ENCODE data around the gene GUF1.

Gene GUF1

DNA sequence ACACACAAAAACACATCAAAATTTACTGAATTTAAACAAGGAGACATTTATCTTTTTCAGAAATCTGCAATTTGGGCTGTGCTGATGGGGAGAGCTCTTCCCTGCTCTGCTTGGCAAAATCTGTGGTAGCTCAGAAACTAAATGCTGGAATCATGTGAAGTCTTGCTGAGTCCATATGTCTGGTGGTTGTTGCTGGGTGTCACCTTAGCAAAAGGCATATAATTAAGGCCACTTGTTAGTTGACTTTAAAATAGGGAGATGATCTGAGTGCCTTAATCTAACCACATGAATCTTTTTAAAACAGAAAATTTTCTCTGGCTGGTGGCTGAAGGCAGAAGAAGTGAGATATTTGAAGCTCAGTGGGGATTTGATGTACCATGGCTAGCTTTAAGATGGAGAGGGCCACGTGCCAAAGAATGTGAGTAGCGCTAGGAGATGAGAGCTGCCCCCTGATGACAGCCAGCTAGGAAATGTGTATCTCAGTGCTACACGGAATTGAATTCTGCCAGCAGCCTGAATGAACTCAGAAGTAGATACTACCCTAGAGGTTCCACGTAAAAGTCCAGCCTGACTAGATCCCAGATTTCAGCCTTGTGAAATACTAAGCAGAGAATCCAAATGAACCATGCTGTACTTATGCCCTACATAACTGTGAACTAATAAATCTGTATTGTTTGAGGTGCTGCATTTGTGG lies 7.6 kb upstream of the GUF1 start:
- DNase-seq (ENCODE audit: low spot score), result no peak
- TF ChIP-seq, protein P1, sequence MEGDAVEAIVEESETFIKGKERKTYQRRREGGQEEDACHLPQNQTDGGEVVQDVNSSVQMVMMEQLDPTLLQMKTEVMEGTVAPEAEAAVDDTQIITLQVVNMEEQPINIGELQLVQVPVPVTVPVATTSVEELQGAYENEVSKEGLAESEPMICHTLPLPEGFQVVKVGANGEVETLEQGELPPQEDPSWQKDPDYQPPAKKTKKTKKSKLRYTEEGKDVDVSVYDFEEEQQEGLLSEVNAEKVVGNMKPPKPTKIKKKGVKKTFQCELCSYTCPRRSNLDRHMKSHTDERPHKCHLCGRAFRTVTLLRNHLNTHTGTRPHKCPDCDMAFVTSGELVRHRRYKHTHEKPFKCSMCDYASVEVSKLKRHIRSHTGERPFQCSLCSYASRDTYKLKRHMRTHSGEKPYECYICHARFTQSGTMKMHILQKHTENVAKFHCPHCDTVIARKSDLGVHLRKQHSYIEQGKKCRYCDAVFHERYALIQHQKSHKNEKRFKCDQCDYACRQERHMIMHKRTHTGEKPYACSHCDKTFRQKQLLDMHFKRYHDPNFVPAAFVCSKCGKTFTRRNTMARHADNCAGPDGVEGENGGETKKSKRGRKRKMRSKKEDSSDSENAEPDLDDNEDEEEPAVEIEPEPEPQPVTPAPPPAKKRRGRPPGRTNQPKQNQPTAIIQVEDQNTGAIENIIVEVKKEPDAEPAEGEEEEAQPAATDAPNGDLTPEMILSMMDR (IDR thresholded peaks at IDR 0.05; ENCODE audit: extremely low read depth, missing control alignments), result no peak

DNA sequence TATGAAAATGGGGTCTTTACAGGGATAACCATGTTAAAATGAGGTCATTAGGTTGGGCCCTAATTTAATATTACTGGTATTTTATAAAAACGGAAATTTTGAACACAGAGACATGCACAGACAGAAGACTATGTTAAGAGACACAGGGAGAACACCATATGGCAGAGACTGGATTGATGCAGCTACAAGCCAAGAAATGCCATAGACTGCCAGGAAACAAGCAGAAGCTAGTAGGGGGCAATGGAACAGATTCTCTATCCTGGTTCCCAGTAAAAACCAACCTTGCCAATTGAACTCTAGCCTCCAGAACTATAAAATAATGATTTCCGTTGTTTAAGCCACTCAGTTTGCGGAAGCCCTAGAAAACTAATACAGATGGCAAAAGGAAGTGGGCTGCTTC lies 6.6 kb upstream of the GUF1 start:
- TF ChIP-seq, protein P1 (IDR thresholded peaks at IDR 0.05; ENCODE audit: extremely low read depth, missing control alignments), result no peak
- DNase-seq (ENCODE audit: low spot score), result no peak

DNA sequence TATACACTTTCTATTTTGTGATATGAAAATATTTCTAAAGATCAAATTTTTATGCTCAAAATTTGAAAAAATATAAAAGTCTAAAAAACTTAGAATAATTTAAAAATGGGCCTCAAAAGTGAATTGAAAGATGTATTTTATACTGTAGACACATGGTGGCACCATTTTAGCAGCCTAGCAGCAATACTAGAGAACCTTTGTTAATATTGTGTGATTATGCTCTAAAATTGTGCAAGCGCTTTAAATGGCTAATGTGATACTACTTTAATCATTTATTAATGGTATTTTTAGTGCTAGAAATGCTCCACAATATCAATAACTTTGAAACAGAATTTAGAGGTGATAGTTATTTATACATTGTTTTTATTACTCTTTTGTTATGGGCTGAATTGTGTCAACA lies 3.7 kb upstream of the GUF1 start:
- TF ChIP-seq, protein P1 (IDR thresholded peaks at IDR 0.05; ENCODE audit: extremely low read depth, missing control alignments), result no peak
- no peak for DNase-seq (ENCODE audit: low spot score)

DNA sequence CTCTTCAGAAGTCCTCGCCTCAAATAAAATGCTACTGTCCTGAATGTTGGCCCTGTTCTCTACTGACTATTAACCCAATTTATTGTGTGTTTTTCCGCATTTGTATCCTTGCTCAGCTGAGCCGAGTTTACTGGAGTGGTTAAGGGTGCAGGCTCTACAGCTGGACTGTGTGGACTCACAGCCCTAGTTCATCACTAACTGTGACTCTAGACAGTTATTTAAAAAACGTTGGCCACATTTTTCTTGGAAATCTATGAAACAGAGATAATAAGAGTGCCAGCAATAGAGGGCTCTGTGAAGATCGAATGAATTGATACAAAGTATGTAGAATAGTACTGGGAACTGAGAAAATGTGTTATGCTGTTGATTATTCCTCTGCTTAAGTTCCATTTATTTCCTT lies 2.9 kb upstream of the GUF1 start:
- no peak for DNase-seq (ENCODE audit: low spot score)
- TF ChIP-seq, protein P1 (IDR thresholded peaks at IDR 0.05; ENCODE audit: extremely low read depth, missing control alignments), result no peak

DNA sequence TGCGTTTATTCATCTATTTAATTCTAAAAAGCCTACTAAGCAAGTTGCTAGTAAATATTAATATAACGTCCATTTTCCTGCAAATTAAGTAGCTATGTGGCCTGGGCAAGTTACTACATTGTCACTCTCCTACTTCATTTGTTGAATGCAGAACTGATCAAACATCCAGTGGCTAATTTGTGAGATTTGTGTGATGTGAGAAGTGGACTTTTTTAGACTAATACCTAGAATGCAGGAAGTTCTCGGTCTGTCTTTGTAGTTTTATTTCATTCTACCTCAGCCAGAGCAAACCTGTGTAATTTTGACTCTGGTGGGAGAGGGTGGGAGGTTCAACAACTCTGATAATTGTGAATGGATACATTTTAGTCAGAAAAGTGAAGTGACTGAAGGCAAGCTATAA lies 840 bp downstream of the GUF1 start:
- TF ChIP-seq, protein P1 (IDR thresholded peaks at IDR 0.05; ENCODE audit: extremely low read depth, missing control alignments), result no peak
- DNase-seq (ENCODE audit: low spot score), result peak; percentile 13

DNA sequence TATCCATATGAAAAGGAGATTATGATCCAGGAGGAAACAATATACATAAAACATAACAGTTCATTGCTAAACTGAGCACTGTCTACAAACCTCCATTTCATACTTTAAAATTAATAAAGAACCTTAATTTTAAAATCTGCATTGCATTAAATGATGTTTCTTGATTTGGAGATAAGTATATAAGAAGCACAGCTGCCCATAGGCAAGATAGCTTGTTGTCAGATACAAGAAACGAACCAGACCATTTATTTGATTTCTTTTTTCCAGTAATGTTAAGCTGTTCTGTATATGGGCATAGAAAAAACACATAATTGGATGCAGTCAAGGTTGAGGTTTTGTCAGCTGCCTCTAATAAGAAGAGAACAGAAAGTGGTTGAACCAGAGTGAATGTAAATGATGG lies 6.4 kb downstream of the GUF1 start:
- TF ChIP-seq, protein P1 (IDR thresholded peaks at IDR 0.05; ENCODE audit: extremely low read depth, missing control alignments), result no peak
- DNase-seq (ENCODE audit: low spot score), result no peak

DNA sequence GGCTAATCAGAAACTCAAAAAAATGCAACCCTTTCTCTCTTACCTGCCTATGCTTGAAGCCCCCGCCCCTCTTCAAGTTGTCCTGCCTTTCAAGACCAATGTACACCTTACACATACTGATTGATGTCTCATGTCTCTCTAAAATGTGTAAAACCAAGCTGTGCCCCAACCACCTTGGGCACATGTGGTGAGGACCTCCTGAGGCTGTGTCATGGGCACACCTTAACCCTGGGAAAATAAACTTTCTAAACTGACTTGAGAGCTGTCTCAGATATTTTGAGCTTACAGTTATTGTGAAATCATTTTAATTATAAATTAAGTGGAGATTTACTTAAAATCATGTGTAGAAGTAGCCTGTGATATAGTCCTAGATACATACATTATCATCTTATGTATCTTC lies 22.2 kb downstream of the GUF1 start:
- TF ChIP-seq, protein P1 (IDR thresholded peaks at IDR 0.05; ENCODE audit: extremely low read depth, missing control alignments), result no peak
- DNase-seq (ENCODE audit: low spot score), result no peak
